GM23248 (cell line): ENCODE data around the gene POLR1A. TPM values are rescaled to one million over a fixed set of nuclear protein-coding genes. Genes with fewer than 3 reads are reported as not detected.

Experiments
- DNase-seq: peaks from one replicate; pipeline ENCODE4 v3.0.0-alpha.2; 2015
- H2AFZ ChIP-seq: fragments of 200-600 bp; sonication (generic); 2 replicates; pipeline ENCODE4 v1.6.1; 2016; ENCODE audit warnings: antibody characterized with exemption
- H3F3A ChIP-seq: fragments of 200-600 bp; sonication (generic); 2 replicates; pipeline ENCODE4 v1.6.1; 2016; ENCODE audit warnings: mild to moderate bottlenecking, antibody characterized with exemption, mixed run types; ENCODE audit not compliant: insufficient read depth
- H3K27ac ChIP-seq: fragments of 200-600 bp; sonication (generic); 2 replicates; pipeline ENCODE4 v1.5.1; 2016; ENCODE audit warnings: mild to moderate bottlenecking
- H3K27me3 ChIP-seq: fragments of 200-600 bp; sonication (generic); replicated peaks from 2 replicates; pipeline ENCODE4 v1.6.1; 2016; ENCODE audit warnings: mild to moderate bottlenecking; ENCODE audit not compliant: insufficient read depth
- H3K36me3 ChIP-seq: fragments of 200-600 bp; sonication (generic); 2 replicates; pipeline ENCODE4 v1.6.1; 2016; ENCODE audit warnings: low read depth, mild to moderate bottlenecking
- H3K4me1 ChIP-seq: fragments of 200-600 bp; sonication (generic); 2 replicates; pipeline ENCODE4 v1.6.1; 2016; ENCODE audit warnings: mild to moderate bottlenecking; ENCODE audit not compliant: insufficient read depth
- H3K4me2 ChIP-seq: fragments of 200-600 bp; sonication (generic); one replicate; pipeline ENCODE4 v1.6.1; 2016; ENCODE audit warnings: mild to moderate bottlenecking; ENCODE audit not compliant: unreplicated experiment
- H3K4me3 ChIP-seq: fragments of 200-600 bp; sonication (generic); 2 replicates; pipeline ENCODE4 v1.5.1; 2016; ENCODE audit warnings: mild to moderate bottlenecking
- H3K79me2 ChIP-seq: fragments of 200-600 bp; sonication (generic); 2 replicates; pipeline ENCODE4 v1.6.1; 2016; ENCODE audit warnings: mild to moderate bottlenecking; ENCODE audit not compliant: insufficient read depth
- H3K9ac ChIP-seq: fragments of 200-600 bp; sonication (generic); 2 replicates; pipeline ENCODE4 v1.6.1; 2016; ENCODE audit warnings: mild to moderate bottlenecking
- H3K9me2 ChIP-seq: fragments of 200-600 bp; sonication (generic); 2 replicates; pipeline ENCODE4 v1.6.1; 2016; ENCODE audit warnings: mixed run types, mild to moderate bottlenecking, moderate library complexity; ENCODE audit not compliant: insufficient read depth
- H3K9me3 ChIP-seq: fragments of 200-600 bp; sonication (generic); one replicate; pipeline ENCODE4 v1.6.1; 2017; ENCODE audit warnings: low read depth
- H4K20me1 ChIP-seq: fragments of 200-600 bp; sonication (generic); 2 replicates; pipeline ENCODE4 v1.6.0; 2016; ENCODE audit not compliant: insufficient read depth
- EZH2 ChIP-seq: fragments of 200-600 bp; sonication (generic); IDR thresholded peaks from 2 replicates; pipeline ENCODE4 v1.6.1; 2018; ENCODE audit warnings: antibody characterized with exemption, mild to moderate bottlenecking; ENCODE audit not compliant: insufficient read depth, poor library complexity, severe bottlenecking
- EZH2phosphoT487 ChIP-seq: fragments of 200-600 bp; sonication (generic); IDR thresholded peaks from 2 replicates; pipeline ENCODE4 v1.6.1; 2018; ENCODE audit warnings: antibody characterized with exemption, moderate library complexity, mild to moderate bottlenecking, low read depth; ENCODE audit not compliant: insufficient read depth
- WGBS, 2 experiments: methylation state at CpG; one replicate each; pipeline ENCODE4 v1.1.6; 2015 to 2017; ENCODE audit warnings: low lambda C conversion rate in 2 of 2, low coverage in 1 of 2; ENCODE audit errors: missing lambda C conversion rate in 2 of 2; 5-methylcytosine and 5-hydroxymethylcytosine counted together
- in situ Hi-C: fragments of 300-500 bp; cut with MboI; formaldehyde crosslinking; loops from 2 replicates; pipeline ENCODE4 v1.15.0; 2020
- polyA plus RNA-seq: library from polyadenylated mRNA; unstranded; fragments of >200 nt; fragmentation: Nextera tagmentation; extraction: Ambion mirVana; gene quantifications from 2 replicates; pipeline ENCODE4 v1.2.1, GENCODE V29; 2016
- total RNA-seq: library from RNA; depleted of rRNA; stranded (reverse); fragments of >200 nt; shearing (Covaris generic); gene quantifications from 2 replicates; pipeline ENCODE4 v1.2.3, GENCODE V29; 2014

POLR1A gene
- total and polyA plus RNA-seq, 2 experiments from 2014 or later, result 8.9 to 13.0 TPM

GRCh38 chr2:86006524-86006923 is 99.2 kb downstream of the POLR1A start:
- Histone ChIP-seq H4K20me1 (no peaks in the 10 kb centered on the region), H3K9ac (no peak overlapping the region), H3F3A (no peaks in the 10 kb centered on the region), H3K36me3 (no peaks in the 10 kb centered on the region; the same call in 1 of the 2 replicates), H3K27ac (no peak overlapping the region), H3K4me3 (no peak overlapping the region), H3K9me2 (no peaks in the 10 kb centered on the region), H3K4me2 (no peak overlapping the region), H3K27me3 (no peaks in the 10 kb centered on the region), H3K9me3 (peaks cover 4% of the 10 kb centered on the region), H2AFZ (no peak overlapping the region), H3K79me2 (no peaks in the 10 kb centered on the region), H3K4me1 (no peaks in the 10 kb centered on the region)
- DNase-seq, result no peak
- 49 to 52% methylated on average over 2 of the region's 2 CpGs for WGBS, 2 experiments
- TF ChIP-seq EZH2 (no peak), EZH2phosphoT487 (no peak)
- in situ Hi-C loops, result no loop called here

GRCh38 chr2:86003967-86004366 is 101.7 kb downstream of the POLR1A start:
- no peaks in the 10 kb centered on the region for H3K79me2 ChIP-seq
- DNase-seq, result no peak
- H3K4me2 ChIP-seq, result no peak overlapping the region
- H2AFZ ChIP-seq, result no peak overlapping the region
- peaks cover 23% of the 10 kb centered on the region for H3K4me1 ChIP-seq
- 87 to 89% methylated on average over 3 of the region's 3 CpGs for WGBS, 2 experiments
- H3K36me3 ChIP-seq, result no peaks in the 10 kb centered on the region; the same call in 1 of the 2 replicates
- in situ Hi-C loops, result no loop called here
- no peaks in the 10 kb centered on the region for H4K20me1 ChIP-seq
- peaks cover 22% of the 10 kb centered on the region for H3F3A ChIP-seq
- H3K9me3 ChIP-seq, result peaks cover 4% of the 10 kb centered on the region
- no peak for TF ChIP-seq EZH2
- no peak for TF ChIP-seq EZH2phosphoT487
- no peak overlapping the region for H3K27ac ChIP-seq
- no peak overlapping the region for H3K4me3 ChIP-seq
- no peaks in the 10 kb centered on the region for H3K9me2 ChIP-seq
- no peaks in the 10 kb centered on the region for H3K27me3 ChIP-seq
- H3K9ac ChIP-seq, result no peak overlapping the region

GRCh38 chr2:86003104-86003503 is 102.6 kb downstream of the POLR1A start:
- Histone ChIP-seq H3K9me3 (peaks cover 4% of the 10 kb centered on the region), H3K4me1 (peaks cover 31% of the 10 kb centered on the region), H4K20me1 (no peaks in the 10 kb centered on the region), H3K79me2 (no peaks in the 10 kb centered on the region), H3K9me2 (no peaks in the 10 kb centered on the region), H3K4me3 (no peak overlapping the region), H2AFZ (no peak overlapping the region), H3F3A (peaks cover 31% of the 10 kb centered on the region), H3K27me3 (no peaks in the 10 kb centered on the region), H3K27ac (no peak overlapping the region), H3K36me3 (no peaks in the 10 kb centered on the region; the same call in 1 of the 2 replicates), H3K9ac (no peak overlapping the region), H3K4me2 (no peak overlapping the region)
- no peak for DNase-seq
- in situ Hi-C loops, result no loop called here
- TF ChIP-seq EZH2, result no peak
- TF ChIP-seq EZH2phosphoT487, result no peak
- WGBS, 2 experiments, result 74 to 86% methylated on average over 1 of the region's 1 CpG

GRCh38 chr2:86002375-86002774 is 103.3 kb downstream of the POLR1A start:
- no peaks in the 10 kb centered on the region; the same call in 1 of the 2 replicates for H3K36me3 ChIP-seq
- H3K9ac ChIP-seq, result no peak overlapping the region
- no peak overlapping the region for H2AFZ ChIP-seq
- TF ChIP-seq EZH2, result no peak
- no peak for TF ChIP-seq EZH2phosphoT487
- 86% methylated on average over 4 of the region's 4 CpGs for WGBS, 2 experiments
- H3K9me2 ChIP-seq, result no peaks in the 10 kb centered on the region
- H3K79me2 ChIP-seq, result no peaks in the 10 kb centered on the region
- no peak for DNase-seq
- in situ Hi-C loops, result no loop called here
- H4K20me1 ChIP-seq, result no peaks in the 10 kb centered on the region
- H3F3A ChIP-seq, result peaks cover 38% of the 10 kb centered on the region
- no peak overlapping the region for H3K4me3 ChIP-seq
- no peaks in the 10 kb centered on the region for H3K27me3 ChIP-seq
- peaks cover 39% of the 10 kb centered on the region for H3K4me1 ChIP-seq
- H3K4me2 ChIP-seq, result no peak overlapping the region
- no peak overlapping the region for H3K27ac ChIP-seq
- H3K9me3 ChIP-seq, result peaks cover 4% of the 10 kb centered on the region

- Histone ChIP-seq H3K9ac (no peak overlapping the region), H3K27me3 (no peaks in the 10 kb centered on the region), H2AFZ (no peak overlapping the region), H3K79me2 (no peaks in the 10 kb centered on the region), H3K9me3 (peaks cover 4% of the 10 kb centered on the region), H3K4me2 (no peak overlapping the region), H3K36me3 (no peaks in the 10 kb centered on the region), H3F3A (peaks cover 44% of the 10 kb centered on the region), H3K27ac (no peak overlapping the region), H3K9me2 (no peaks in the 10 kb centered on the region), H3K4me3 (no peak overlapping the region), H4K20me1 (no peaks in the 10 kb centered on the region), H3K4me1 (peaks cover 49% of the 10 kb centered on the region)
- DNase-seq, result no peak
- 86 to 88% methylated on average over 1 of the region's 1 CpG for WGBS, 2 experiments
- in situ Hi-C loops, result no loop called here
- TF ChIP-seq EZH2, result no peak
- TF ChIP-seq EZH2phosphoT487, result no peak
Observed at GRCh38 chr2:86001326-86001725, 104.4 kb downstream of the POLR1A start.
